Pulmonary artery endothelial cell (primary cell): ENCODE data around the gene MAP2K4. TPM values are rescaled to one million over a fixed set of nuclear protein-coding genes. Genes with fewer than 3 reads are reported as not detected.
A peak's percentile ranks its signal among the peaks of the same experiment; 100 is the strongest.

Experiments
- DNase-seq: peaks from one replicate; pipeline ENCODE4 v3.0.0-alpha.2; 2011; ENCODE audit warnings: low read depth, low spot score
- total RNA-seq: library from RNA; depleted of rRNA; stranded (reverse); fragments of >200 nt; gene quantifications from 2 replicates; pipeline ENCODE4 v1.2.3, GENCODE V29; 2014

Gene MAP2K4
- total RNA-seq, 1 donor from 2014 or later: 21.6 TPM

DNA sequence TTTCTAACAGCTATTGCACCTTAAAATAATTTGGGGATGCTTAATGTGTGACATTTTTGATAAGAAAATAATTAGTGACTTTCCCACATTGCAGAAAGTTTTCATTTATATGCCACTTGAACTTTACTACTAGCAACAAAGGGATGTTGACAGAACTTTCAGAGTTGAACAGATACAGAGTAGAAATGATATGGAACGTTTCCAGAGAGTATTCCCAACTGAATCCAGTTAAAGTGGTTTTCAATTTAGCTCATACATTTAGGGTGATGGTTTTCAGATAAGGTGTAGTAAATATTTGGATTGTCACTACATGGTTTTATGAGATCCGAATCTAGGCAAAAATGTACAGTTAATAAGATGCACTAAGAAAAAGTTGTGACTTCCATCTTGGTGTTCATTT lies 17.3 kb downstream of the MAP2K4 start:
- no peak for DNase-seq

- no peak for DNase-seq
Measured at GRCh38 chr17:12040478-12040877, 19.8 kb downstream of the MAP2K4 start.

DNA sequence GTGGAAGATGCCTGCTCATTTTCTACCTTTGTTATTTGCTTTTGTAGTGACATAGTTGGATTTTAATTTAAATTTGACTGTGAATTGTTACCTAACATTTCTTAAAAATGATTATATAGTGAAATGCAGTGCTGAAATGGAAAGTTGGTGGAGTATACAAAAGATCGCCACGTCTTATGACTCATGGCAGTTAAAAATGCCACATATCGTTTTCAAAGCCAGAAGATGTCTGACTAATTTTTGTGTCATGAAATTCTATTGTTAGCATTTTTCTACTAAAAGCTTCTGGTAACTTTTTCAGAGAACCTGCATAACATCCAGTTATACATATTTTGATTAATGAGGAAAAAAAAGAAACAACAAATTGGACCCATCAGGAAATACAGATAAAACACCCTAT lies 20.6 kb downstream of the MAP2K4 start:
- DNase-seq: peak; percentile 11

DNA sequence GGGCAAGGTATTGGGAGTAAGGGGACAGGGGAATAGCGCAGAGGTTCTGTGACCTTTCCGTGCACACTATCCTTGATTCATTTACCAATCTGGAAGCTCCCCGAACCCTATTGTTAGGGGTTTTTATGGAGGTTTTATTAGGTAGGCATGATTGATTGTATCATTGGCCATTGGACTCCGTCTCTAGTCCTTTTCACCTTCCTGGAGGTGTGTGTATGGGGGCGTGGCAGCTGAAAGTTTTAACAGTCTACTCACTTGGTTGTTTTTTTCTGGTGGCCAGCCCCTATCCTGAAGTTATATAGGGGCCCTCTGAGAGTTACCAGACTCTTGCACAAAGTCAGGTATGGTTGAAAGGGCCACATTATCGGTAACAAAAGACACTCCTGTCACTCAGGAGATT lies 23.0 kb downstream of the MAP2K4 start:
- DNase-seq: no peak

DNA sequence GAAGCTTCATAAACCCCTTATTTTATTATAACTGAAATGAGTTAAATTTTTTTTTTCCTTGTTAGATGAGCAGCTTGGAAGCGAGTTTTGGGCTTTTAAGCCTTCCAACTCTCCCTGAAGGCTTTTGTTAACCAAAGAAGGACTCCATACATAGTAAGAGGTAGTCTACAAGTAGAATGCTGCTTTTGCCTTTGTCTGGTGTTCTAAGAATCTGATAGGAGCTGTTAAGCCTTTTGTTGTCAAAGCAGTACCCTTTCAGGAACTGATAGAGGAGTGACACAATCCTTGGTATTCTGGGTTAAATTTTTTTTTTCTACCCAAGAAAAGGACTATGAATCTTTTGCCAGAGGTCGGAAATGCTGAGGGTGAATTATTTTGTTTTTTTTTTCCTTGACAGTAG lies 26.1 kb downstream of the MAP2K4 start:
- no peak for DNase-seq

DNA sequence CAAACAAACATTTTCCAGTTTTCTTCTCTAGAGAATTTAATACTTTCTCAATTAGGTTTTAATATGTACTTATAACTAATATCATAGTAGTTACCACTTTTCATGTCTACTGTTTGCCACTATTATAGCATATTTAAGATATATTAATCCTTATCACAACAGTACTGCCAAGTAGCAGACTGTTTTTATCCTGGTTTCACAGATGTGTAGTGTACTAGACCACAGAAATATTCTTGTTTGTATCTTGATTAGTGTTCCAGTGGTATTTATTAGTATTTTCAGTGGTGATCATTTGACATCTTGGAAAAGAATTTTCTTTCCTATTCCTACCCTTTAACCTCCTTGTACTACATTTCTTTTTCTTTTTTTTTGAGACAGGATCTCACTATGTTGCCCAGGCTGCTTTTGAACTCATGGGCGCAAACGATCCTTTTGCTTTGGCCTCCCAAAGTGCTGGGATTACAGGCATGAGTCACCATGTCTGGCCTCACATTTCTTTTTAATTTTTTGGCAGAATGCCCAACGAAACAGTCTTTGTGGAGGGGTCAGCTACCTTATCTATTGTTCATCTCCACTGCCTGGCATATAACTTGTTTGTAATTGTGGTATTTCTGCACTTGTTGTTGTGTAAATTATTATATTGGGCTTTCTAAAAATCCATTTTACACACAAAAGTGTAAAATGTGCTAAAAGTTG lies 27.2 kb downstream of the MAP2K4 start:
- DNase-seq: no peak

DNA sequence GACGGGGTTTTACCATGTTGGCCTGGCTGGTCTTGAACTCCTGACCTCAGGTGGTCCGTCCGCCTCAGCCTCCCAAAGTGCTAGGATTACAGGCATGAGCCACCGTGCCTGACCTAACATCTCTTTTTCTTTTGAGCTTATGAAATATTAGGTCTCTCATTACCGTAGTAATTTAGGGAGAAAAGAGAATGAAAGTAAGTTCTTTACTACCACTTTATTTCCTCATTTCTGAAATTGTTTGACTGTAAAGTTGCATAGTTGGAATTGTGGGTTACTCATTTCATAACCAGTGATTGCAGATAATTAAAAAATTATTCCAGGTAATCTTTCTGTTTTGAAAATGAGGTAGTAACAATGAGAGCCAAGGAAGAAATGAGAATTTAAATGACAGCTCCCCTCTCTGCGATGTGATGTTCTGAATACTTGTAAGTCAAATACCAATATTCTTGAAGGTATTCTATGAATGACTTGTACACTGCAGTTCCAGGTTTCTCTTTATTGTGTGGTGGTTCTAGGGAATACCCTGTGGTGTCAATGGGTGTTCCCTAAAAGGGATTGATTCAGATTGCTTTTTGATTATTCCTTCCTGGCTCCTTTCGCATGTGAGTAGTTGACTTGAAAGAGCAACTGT lies 28.3 kb downstream of the MAP2K4 start:
- DNase-seq: no peak

GRCh38 chr17:12050646-12051225 lies 30.1 kb downstream of the MAP2K4 start:
- DNase-seq: no peak

- DNase-seq: no peak
Measured at GRCh38 chr17:12053552-12053951, 32.9 kb downstream of the MAP2K4 start.

- DNase-seq: no peak
Measured at GRCh38 chr17:12055889-12056288, 35.2 kb downstream of the MAP2K4 start.

GRCh38 chr17:12057520-12057919 lies 36.8 kb downstream of the MAP2K4 start:
- no peak for DNase-seq

GRCh38 chr17:12058535-12058934 lies 37.9 kb downstream of the MAP2K4 start:
- no peak for DNase-seq

DNA sequence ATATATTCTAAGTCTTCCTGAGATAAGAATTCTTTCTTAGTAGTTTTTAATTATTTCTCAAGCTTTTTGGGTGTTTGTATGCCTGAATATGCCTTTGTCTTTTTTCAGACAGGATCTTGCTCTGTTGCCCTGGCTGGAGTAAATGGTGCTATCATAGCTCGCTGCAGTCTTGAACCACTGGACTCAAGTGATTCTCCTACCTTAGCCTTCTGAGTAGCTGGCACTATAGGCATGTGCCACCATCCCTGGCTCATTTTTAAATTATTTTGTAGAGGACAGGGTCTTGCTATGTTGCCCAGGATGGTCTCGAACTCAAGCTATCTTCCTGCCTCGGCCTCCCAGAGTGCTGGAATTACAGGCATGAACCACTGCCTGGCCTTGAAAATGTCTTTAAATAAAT lies 41.6 kb downstream of the MAP2K4 start:
- DNase-seq: no peak

DNA sequence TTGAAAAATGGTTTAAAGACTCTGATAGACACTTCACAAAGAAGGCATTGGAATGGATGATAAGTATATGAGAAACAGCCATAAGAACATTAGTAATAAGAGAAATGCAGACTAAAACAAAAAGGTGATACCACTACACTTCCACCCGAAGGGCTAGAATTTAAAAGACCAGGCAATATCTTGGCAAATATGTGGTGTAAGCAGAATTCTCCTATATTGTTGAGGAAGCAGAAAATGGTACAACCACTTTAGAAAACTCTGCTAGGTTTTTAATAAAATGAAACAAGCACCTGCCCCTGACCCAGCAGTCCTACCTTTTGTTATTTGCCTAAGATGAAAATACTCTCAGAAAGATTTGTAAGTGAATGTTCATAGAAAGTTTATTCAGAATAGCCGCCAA lies 43.7 kb downstream of the MAP2K4 start:
- no peak for DNase-seq

- DNase-seq: no peak
Measured at GRCh38 chr17:12067485-12067884, 46.8 kb downstream of the MAP2K4 start.

GRCh38 chr17:12068946-12069345 lies 48.3 kb downstream of the MAP2K4 start:
- DNase-seq: no peak

DNA sequence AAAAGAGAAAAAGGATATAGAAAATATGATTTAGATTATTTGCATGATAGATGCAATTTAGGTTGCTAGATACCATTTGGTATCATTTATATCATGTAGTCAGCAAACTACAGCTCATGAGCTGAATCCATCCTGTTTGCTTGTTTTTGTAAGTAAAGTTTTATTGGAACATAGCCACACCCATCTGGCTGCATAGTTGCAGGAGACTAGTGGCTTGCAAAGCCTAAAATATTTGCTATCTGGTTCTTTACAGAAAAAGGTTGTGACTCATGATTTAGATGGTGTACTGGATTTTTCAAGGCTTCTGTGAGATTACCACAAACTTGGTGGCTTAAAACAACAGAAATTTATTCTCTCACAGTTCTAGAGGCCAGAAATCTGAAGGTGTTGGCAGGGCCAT lies 49.9 kb downstream of the MAP2K4 start:
- no peak for DNase-seq

- DNase-seq: no peak
Measured at GRCh38 chr17:12074346-12074745, 53.7 kb downstream of the MAP2K4 start.

DNA sequence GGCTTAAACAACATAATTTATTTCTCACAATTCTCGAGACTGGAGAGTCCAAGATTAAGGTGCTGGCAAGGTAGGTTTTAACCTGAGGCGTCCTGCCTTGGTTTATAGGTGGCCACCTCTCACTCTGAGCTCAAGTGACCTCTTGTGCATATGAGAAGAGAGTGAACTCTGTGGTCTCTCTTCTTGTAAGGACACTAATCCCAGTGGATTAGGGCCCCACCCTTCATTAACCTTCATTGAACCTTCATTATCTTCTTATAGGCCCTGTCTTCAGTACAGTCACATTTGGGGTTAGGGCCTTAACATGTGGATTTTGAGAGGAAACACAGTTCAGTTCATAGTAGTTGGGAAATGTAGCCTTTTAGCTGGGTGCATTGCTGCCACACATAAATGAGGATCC lies 57.1 kb downstream of the MAP2K4 start:
- DNase-seq: no peak

- DNase-seq: no peak
Measured at GRCh38 chr17:12078791-12079190, 58.1 kb downstream of the MAP2K4 start.

DNA sequence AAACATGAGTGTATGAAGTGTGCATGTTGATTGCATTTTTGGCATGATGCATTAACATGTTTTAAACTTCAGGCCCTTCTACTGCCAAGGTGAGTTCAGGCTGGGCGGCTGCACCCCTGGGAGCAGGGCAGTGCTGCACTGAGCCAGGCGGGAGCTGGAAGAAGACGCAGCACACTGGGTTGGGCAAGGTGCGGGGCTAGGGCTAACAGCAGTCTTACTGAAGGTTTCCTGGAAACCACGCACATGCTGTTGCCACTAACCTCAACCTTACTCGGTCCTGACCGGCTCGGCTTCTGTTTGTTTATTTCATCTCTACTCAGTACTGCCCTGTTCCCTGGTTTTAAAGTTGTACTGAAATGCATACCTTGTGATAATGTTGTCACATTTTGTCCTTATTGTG lies 61.0 kb downstream of the MAP2K4 start:
- DNase-seq: no peak

GRCh38 chr17:12085076-12085949 lies 64.6 kb downstream of the MAP2K4 start:
- DNase-seq: no peak
